Rectal smooth muscle tissue (tissue), 1 donor: ENCODE results near the gene SPTBN5.

Source experiments
- H3K27ac ChIP-seq: one replicate; pipeline ENCODE4 v1.7.0; 2013; ENCODE audit warnings: low read depth, low read length, inconsistent platforms
- H3K27me3 ChIP-seq: one replicate; pipeline ENCODE4 v1.7.0; 2013; ENCODE audit warnings: low read length; ENCODE audit not compliant: control insufficient read depth, insufficient read depth
- H3K36me3 ChIP-seq: one replicate; pipeline ENCODE4 v1.7.0; 2013; ENCODE audit warnings: low read length; ENCODE audit not compliant: control insufficient read depth, insufficient read depth
- H3K4me1 ChIP-seq: one replicate; pipeline ENCODE4 v1.7.0; 2013; ENCODE audit warnings: low read length; ENCODE audit not compliant: control insufficient read depth, insufficient read depth
- H3K4me3 ChIP-seq: one replicate; pipeline ENCODE4 v1.7.0; 2013; ENCODE audit warnings: low read length
- H3K9ac ChIP-seq: one replicate; pipeline ENCODE4 v1.7.0; 2013; ENCODE audit warnings: low read length

Gene SPTBN5

GRCh38 chr15:41813426-41813825, 80.4 kb downstream of the SPTBN5 start:
- Histone ChIP-seq H3K4me1 (no peaks in the 10 kb centered on the region), H3K27ac (no peak overlapping the region), H3K36me3 (peaks cover 37% of the 10 kb centered on the region), H3K9ac (no peak overlapping the region), H3K4me3 (no peak overlapping the region), H3K27me3 (no peaks in the 10 kb centered on the region)

DNA sequence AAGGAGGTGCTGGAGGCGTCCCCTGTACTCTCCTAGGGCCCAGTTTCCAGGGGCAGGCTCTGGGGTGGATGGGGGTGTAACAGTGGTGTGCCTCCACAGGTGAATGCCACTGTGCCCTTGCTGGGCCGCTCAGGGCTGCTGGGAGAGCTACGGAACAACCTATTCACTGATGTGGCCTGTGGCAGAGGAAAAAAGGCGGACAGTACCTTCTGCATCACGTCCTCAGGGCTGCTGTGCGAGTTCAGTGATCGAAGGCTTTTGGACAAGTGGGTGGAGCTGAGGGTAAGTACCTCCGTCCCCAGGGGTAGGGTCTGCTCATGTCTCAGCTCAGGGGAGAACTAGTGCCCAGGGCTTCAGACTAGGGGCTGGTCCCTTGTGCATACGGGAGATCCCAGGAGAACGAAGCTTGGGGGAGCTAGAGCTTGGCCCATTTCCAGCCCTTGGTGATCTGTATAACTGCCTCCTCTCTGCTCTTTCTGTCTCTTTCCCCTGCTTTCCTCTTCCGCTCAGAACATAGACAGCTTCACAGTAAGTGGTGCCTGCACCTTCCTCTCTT, 81.0 kb downstream of the SPTBN5 start:
- no peaks in the 10 kb centered on the region for H3K27me3 ChIP-seq
- no peak overlapping the region for H3K27ac ChIP-seq
- H3K36me3 ChIP-seq: peaks cover 32% of the 10 kb centered on the region
- H3K4me1 ChIP-seq: no peaks in the 10 kb centered on the region
- H3K9ac ChIP-seq: no peak overlapping the region
- no peak overlapping the region for H3K4me3 ChIP-seq

DNA sequence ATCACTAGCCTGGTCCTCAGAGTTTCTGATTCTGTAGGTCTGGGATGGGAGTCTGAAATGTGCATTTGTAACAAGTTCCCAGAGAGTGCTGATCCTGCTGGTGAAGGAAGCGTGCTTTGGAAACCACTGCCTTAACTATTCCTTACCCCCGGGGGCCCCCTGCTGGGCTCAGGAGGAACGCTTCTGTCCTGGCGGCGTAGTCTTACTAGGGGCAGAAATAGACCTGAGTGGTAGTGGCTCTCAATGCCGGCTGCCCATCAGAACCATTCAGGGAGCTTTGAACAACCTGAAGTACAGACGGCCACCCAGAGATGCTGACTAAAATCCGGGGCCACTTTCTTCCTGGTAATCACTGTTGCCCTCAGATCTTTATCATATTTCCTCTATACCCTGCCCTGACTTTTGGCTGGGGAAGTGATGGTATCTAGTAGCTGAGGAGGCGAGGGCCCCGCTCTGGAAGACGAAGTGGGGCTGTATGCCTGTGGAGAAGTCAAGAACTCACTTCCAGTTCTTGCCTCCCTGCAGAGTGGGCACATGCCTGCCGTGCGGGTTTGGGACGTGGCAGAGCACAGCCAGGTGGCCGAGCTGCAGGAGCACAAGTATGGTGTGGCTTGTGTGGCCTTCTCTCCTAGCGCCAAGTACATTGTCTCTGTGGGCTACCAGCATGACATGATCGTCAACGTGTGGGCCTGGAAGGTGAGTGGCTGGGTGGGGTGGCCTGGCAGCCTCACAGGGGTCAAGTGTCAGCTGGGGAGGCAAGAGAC, 82.2 kb downstream of the SPTBN5 start:
- Histone ChIP-seq H3K36me3 (peaks cover 22% of the 10 kb centered on the region), H3K9ac (no peak overlapping the region), H3K27ac (no peak overlapping the region), H3K4me3 (no peak overlapping the region), H3K27me3 (no peaks in the 10 kb centered on the region), H3K4me1 (no peaks in the 10 kb centered on the region)

DNA sequence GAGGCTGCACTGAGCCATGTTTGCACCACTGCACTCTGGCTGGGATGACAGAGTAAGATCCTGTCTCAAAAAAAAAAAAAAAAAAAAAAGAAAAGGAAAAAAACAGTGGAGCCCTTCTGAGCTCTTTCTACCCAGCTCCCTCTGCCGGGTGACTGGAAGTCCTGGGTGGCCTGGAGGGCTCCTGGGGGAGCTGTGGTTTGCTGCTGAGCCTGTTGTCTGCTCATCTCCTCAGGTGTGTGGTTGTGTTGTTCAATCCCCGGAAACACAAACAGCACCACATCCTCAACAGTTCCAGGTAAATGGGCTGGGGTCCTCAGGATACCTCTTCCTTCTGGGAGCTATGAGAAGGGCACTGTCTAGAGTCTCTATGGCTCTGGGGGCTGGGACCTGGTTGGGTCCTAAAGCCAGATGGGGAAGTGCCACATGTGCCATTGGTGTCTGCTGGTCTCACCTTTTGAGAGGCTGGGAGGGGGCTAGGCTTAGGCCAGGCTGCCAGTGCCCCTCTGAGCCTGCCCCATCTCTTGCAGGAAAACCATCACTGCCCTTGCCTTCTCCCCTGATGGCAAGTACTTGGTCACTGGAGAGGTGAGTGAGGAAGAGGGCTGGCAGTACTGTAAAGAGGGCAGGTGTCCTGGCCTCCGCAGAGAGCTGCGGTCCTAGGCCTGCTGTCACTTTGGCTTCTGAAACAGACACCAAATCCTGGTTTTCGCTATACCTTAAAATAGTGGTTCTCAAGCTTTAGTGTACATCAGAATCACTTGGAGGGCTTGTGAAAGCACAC, 83.0 kb downstream of the SPTBN5 start:
- Histone ChIP-seq H3K27ac (no peak overlapping the region), H3K4me1 (peaks cover 2% of the 10 kb centered on the region), H3K27me3 (no peaks in the 10 kb centered on the region), H3K9ac (no peak overlapping the region), H3K4me3 (no peak overlapping the region), H3K36me3 (peaks cover 20% of the 10 kb centered on the region)

DNA sequence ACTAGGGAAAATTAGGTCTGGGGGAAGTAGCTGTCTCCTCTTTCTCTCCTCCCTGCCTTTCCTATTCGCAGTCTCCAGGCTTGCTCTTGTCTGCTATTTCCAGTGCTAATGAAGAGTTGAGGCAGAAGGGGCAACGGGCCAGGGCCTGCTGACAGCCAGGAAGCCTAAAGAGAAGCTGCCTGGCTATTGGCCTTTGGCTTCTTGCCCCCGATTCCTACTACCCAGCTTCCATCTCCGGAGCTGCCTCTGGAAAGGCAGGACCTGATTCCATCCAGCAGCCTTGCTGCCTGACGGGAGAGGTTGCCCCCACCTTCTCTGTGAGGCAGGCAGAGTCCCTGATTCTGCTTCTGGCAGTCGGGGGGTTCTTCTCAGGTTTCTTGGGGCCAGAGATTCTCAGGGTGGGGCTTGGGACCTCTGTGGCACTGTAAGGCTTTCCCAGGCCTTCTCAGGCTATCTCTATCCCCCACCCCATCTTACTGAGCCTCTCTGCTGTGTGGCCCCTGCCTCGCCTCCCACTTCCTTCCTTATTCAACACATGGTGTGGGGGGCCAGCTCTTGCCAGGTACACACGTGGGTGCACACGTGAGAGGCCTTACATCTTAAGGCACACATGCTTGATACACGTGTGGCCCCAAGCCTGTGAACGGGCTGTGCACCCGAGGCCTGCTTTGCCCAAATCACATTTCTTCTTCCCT, 84.2 kb downstream of the SPTBN5 start:
- Histone ChIP-seq H3K27ac (no peak overlapping the region), H3K27me3 (no peaks in the 10 kb centered on the region), H3K36me3 (peaks cover 16% of the 10 kb centered on the region), H3K9ac (no peak overlapping the region), H3K4me3 (no peak overlapping the region), H3K4me1 (peaks cover 13% of the 10 kb centered on the region)

GRCh38 chr15:41809121-41809520, 84.7 kb downstream of the SPTBN5 start:
- H3K9ac ChIP-seq: no peak overlapping the region
- H3K4me3 ChIP-seq: no peak overlapping the region
- no peaks in the 10 kb centered on the region for H3K27me3 ChIP-seq
- no peak overlapping the region for H3K27ac ChIP-seq
- H3K36me3 ChIP-seq: peaks cover 11% of the 10 kb centered on the region
- H3K4me1 ChIP-seq: peaks cover 19% of the 10 kb centered on the region

DNA sequence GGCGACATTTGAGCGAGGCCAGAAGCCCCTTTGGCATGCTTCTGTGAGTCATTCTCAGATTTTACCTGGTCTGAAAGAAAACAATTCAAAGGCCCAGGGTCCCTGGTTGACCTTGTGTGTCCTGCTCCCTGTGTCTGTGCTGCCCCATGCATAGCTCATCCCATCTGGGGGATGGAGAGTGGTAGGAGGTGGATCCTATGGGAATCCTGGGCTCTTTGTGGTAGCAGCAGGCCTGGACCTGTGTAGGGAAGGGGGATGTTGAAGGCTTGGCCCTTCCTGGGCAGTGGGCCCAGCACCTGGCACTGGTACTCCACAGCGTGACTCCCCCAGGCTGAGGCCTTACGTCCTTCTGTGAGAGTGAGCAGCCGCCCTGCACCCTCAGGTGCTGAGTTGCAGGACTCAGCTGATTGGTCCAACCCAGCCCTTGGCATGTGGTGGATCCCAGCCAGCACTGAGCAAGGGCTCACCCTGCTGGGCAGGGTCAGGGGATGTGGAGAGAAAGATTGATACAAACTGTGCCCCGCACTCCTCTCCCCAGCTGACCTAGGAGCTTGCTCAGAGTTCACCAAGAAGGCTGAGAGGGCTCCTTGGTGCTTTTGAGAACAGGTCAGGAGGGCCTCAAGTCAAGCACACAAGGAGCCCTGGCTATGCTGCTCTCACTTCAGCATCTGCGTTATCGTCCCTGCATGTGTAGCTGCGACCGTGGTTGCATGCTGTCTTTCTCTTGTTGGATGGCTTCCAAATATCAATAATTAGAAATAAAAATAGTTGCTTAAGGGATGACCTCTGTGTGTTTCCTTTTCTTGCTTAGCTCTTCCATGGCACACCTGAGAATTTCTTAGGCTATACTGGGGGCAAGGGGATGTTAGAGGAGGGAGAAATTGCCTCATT, 87.3 kb downstream of the SPTBN5 start:
- H3K9ac ChIP-seq: no peak overlapping the region
- H3K27me3 ChIP-seq: no peaks in the 10 kb centered on the region
- peak overlapping the region; percentile 16 for H3K27ac ChIP-seq
- H3K4me1 ChIP-seq: peaks cover 21% of the 10 kb centered on the region
- H3K4me3 ChIP-seq: no peak overlapping the region
- no peaks in the 10 kb centered on the region for H3K36me3 ChIP-seq

- no peaks in the 10 kb centered on the region for H3K36me3 ChIP-seq
- H3K27me3 ChIP-seq: no peaks in the 10 kb centered on the region
- H3K4me1 ChIP-seq: peaks cover 21% of the 10 kb centered on the region
- no peak overlapping the region for H3K9ac ChIP-seq
- peak overlapping the region; percentile 78 for H3K27ac ChIP-seq
- H3K4me3 ChIP-seq: no peak overlapping the region
Measured at GRCh38 chr15:41805711-41806110, 88.1 kb downstream of the SPTBN5 start.

DNA sequence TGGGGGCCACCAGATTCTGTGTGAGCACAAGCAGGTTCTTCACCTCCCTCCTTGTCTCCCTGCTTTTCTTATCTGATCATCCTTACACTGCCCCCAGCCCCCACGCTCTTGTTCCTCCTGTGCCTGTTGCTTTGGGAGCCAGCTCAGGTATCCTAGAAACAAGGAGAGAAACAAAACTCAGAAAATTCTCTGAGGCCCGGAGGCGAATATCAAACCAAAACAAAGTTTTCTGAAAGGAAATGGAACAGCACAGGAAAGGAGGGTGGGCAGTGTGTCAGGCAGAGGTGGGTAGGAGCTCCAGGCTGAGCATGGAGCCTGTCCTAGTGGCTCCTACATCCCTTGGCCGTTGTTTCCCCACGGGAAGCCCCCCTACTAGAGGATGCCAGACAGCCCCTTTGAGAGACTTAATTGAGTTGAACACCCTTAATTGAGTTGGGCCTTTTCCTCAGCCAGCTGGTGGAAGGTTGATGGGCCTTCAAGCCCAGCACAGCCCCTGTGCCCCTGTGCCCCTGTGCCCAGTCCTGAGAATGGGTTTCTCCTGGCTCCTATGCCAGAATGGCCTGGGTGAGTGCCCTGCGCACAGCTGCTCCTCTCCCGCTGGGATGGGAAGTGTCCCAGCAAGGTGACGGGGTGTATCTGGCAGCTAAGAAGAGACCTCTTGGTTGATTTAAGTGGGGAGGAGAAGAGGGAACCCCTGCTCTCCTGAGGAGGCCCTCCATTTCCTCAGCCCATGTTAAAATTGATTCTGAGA, 88.8 kb downstream of the SPTBN5 start:
- H3K27ac ChIP-seq: peak overlapping the region; percentile 78
- H3K4me1 ChIP-seq: peaks cover 21% of the 10 kb centered on the region
- H3K36me3 ChIP-seq: no peaks in the 10 kb centered on the region
- no peaks in the 10 kb centered on the region for H3K27me3 ChIP-seq
- H3K9ac ChIP-seq: no peak overlapping the region
- no peak overlapping the region for H3K4me3 ChIP-seq

GRCh38 chr15:41804361-41804760, 89.5 kb downstream of the SPTBN5 start:
- Histone ChIP-seq H3K9ac (no peak overlapping the region), H3K4me3 (no peak overlapping the region), H3K27ac (peak overlapping the region; percentile 76), H3K4me1 (peaks cover 21% of the 10 kb centered on the region), H3K27me3 (no peaks in the 10 kb centered on the region), H3K36me3 (peaks cover 2% of the 10 kb centered on the region)

- Histone ChIP-seq H3K36me3 (peaks cover 2% of the 10 kb centered on the region), H3K4me1 (peaks cover 21% of the 10 kb centered on the region), H3K9ac (no peak overlapping the region), H3K27me3 (no peaks in the 10 kb centered on the region), H3K27ac (no peak overlapping the region), H3K4me3 (no peak overlapping the region)
Measured at GRCh38 chr15:41801850-41802455, 91.9 kb downstream of the SPTBN5 start.
